Adrenal gland (tissue), 12 donors: ENCODE data around the gene ANO10. TPM values are rescaled to one million over a fixed set of nuclear protein-coding genes. Genes with fewer than 3 reads are reported as not detected.

Experiments
- DNase-seq, 7 donors: peaks; one replicate each; pipeline ENCODE4 v3.0.0-alpha.2; 2019 to 2020
- H3K27ac ChIP-seq, 5 donors: fragments of 200-600 bp; sonication (generic) in 4 of 5; 1 replicate in 3 of 5; 2 replicates in 2 of 5; pipeline versions ENCODE4 v1.5.1 to v1.8.0; 2016 to 2020; ENCODE audit warnings: mild to moderate bottlenecking in 1 of 5
- H3K27me3 ChIP-seq: fragments of 200-600 bp; 2 replicates; pipeline ENCODE4 v1.8.0; 2021
- H3K36me3 ChIP-seq, 2 donors: fragments of 200-600 bp; replicated peaks in 1 of 2; 1 replicate in 1 of 2; 2 replicates in 1 of 2; pipeline versions ENCODE4 v1.5.1 to v1.8.0; 2018 to 2022
- H3K4me1 ChIP-seq, 2 donors: fragments of 200-600 bp; replicated peaks in 1 of 2; 1 replicate in 1 of 2; 2 replicates in 1 of 2; pipeline versions ENCODE4 v1.5.1 to v1.8.0; 2018 to 2021
- H3K4me3 ChIP-seq, 4 donors: fragments of 200-600 bp; sonication (generic) in 3 of 4; one replicate each; pipeline ENCODE4 v1.5.1; 2016 to 2018
- H3K9me3 ChIP-seq, 3 donors: fragments of 200-600 bp; sonication (generic) in 1 of 3; replicated peaks in 1 of 3; 1 replicate in 2 of 3; 2 replicates in 1 of 3; pipeline versions ENCODE4 v1.5.1 to v1.8.0; 2016 to 2021
- CTCF ChIP-seq, 6 experiments: fragments of 450-650 bp in 4 of 6; fragments of 200-600 bp in 2 of 6; sonication (generic) in 1 of 6; IDR thresholded peaks; 1 replicate in 5 of 6; 2 replicates in 1 of 6; pipeline versions ENCODE4 v1.5.1 to v1.8.0; 2016 to 2021; ENCODE audit warnings: antibody characterized with exemption in 6 of 6, mild to moderate bottlenecking in 2 of 6, moderate library complexity in 1 of 6
- POLR2A ChIP-seq, 2 donors: fragments of 450-650 bp; IDR thresholded peaks; one replicate each; pipeline ENCODE4 v1.6.1; 2017; ENCODE audit warnings: antibody characterized with exemption in 2 of 2, mild to moderate bottlenecking in 2 of 2, moderate library complexity in 1 of 2
- WGBS, 4 donors: extraction: QIAGEN DNeasy Blood & Tissue Kit in 2 of 4; methylation state at CpG; one replicate each; pipeline versions ENCODE4 v1.1.5 to v1.1.7; 2013 to 2017; 5-methylcytosine and 5-hydroxymethylcytosine counted together
- intact Hi-C, 2 donors: fragments of 100-400 bp; cut with DNase I; formaldehyde crosslinking; loops; one replicate each; pipeline versions ENCODE4 v1.14.1 to v1.15.0; 2022 to 2023
- polyA plus RNA-seq, 3 donors: library from polyadenylated mRNA; stranded (reverse); fragments of 200-250 nt in 2 of 3; fragments of 350-450 nt in 1 of 3; fragmentation: Illumina TruSeq in 1 of 3; extraction: RNeasy Lipid Tissue Mini Kit (QIAGEN cat#74804) in 1 of 3; gene quantifications; one replicate each; pipeline ENCODE4 v1.2.3, GENCODE V29; 2013 to 2014
- total RNA-seq, 9 donors: library from RNA; depleted of rRNA in 4 of 9; stranded (reverse); fragments of >200 nt in 4 of 9; fragments of 120-200 nt in 1 of 9; fragmentation: NEBNext Ultra II Directional in 1 of 9; extraction: Animal tissue kit (Norgen Biotek cat#: 25700) in 1 of 9; gene quantifications; one replicate each; pipeline versions ENCODE4 v1.1.0 to v1.2.4, GENCODE V29; 2013 to 2023
- donor health status: healthy with polysubstance abuse.
- donor health status: Bipolar disorder and iron deficiency.
- donor health status: DM: yes; HTN: yes; CAD: no.
- donor health status: DM: no; HTN: no; CAD: no.
- donor health status: DM: no; HTN: no; CAD: no.
- donor health status: DM: yes; HTN: yes; CAD: no.

Gene ANO10
- total and polyA plus RNA-seq, 12 donors: 10.7 to 34.8 (median 22.0) TPM

GRCh38 chr3:43533009-43533408 lies 88.8 kb downstream of the ANO10 start:
- H3K36me3 ChIP-seq: no peaks in the 10 kb centered on the region
- no peak overlapping the region for H3K4me3 ChIP-seq
- no peaks in the 10 kb centered on the region for H3K9me3 ChIP-seq
- no peak for DNase-seq
- H3K4me1 ChIP-seq: no peaks in the 10 kb centered on the region
- intact Hi-C loops: no loop called here
- TF ChIP-seq POLR2A (IDR thresholded peaks at IDR 0.05): no peak
- TF ChIP-seq CTCF (IDR thresholded peaks at IDR 0.05): no peak
- no peaks in the 10 kb centered on the region for H3K27me3 ChIP-seq
- WGBS, 4 donors: 89 to 97% (median 92%) methylated on average over 3 of the region's 3 CpGs
- no peak overlapping the region for H3K27ac ChIP-seq

- H3K9me3 ChIP-seq: no peaks in the 10 kb centered on the region
- H3K4me1 ChIP-seq: no peaks in the 10 kb centered on the region
- peak in 3 of 7 donors; percentile 4 to 44 (median 27) for DNase-seq
- no peak overlapping the region for H3K4me3 ChIP-seq
- WGBS, 4 donors: 81 to 93% (median 85%) methylated on average over 3 of the region's 3 CpGs
- no peak for TF ChIP-seq POLR2A (IDR thresholded peaks at IDR 0.05)
- TF ChIP-seq CTCF (IDR thresholded peaks at IDR 0.05): no peak
- intact Hi-C loops: no loop called here
- no peaks in the 10 kb centered on the region for H3K27me3 ChIP-seq
- H3K36me3 ChIP-seq: no peaks in the 10 kb centered on the region
- no peak overlapping the region for H3K27ac ChIP-seq
These were observed 90.0 kb downstream of the ANO10 start for GRCh38 chr3:43531835-43532234.

GRCh38 chr3:43528498-43529099 lies 93.2 kb downstream of the ANO10 start:
- Histone ChIP-seq H3K4me1 (no peaks in the 10 kb centered on the region), H3K27me3 (no peaks in the 10 kb centered on the region), H3K9me3 (no peaks in the 10 kb centered on the region), H3K27ac (no peak overlapping the region), H3K36me3 (no peaks in the 10 kb centered on the region), H3K4me3 (no peak overlapping the region)
- intact Hi-C loops: no loop called here
- no peak for DNase-seq
- TF ChIP-seq POLR2A (IDR thresholded peaks at IDR 0.05) (no peak), CTCF (IDR thresholded peaks at IDR 0.05) (no peak)

- Histone ChIP-seq H3K9me3 (no peaks in the 10 kb centered on the region), H3K27me3 (no peaks in the 10 kb centered on the region)
- TF ChIP-seq POLR2A (IDR thresholded peaks at IDR 0.05): no peak
- TF ChIP-seq CTCF (IDR thresholded peaks at IDR 0.05): no peak
These were observed 94.9 kb downstream of the ANO10 start for GRCh38 chr3:43526956-43527355.

More at GRCh38 chr3:43526956-43527355, 94.9 kb downstream of the ANO10 start:
- no peaks in the 10 kb centered on the region for H3K4me1 ChIP-seq
- intact Hi-C loops: no loop called here
- H3K4me3 ChIP-seq: no peak overlapping the region
- no peaks in the 10 kb centered on the region for H3K36me3 ChIP-seq
- no peak for DNase-seq
- no peak overlapping the region for H3K27ac ChIP-seq
